ENCODE results near the gene FN1.
"Not testable (repeated sequence)": the region's sequence is repeated elsewhere in the genome, so short reads cannot be mapped to it uniquely, and the experiment has no call there.

The FN1 gene

GRCh38 chr2:215411941-215412743 is 23.7 kb downstream of the FN1 start:
- no peak for TF ChIP-seq PAX5 (IDR thresholded peaks at IDR 0.05; ENCODE audit: insufficient read depth, low read length, severe bottlenecking)
- TF ChIP-seq SPI1 (IDR thresholded peaks at IDR 0.05; ENCODE audit: low read depth, low read length), result no peak
- TF ChIP-seq POU2F2 (IDR thresholded peaks at IDR 0.05; ENCODE audit: low read depth, low read length), result no peak
- no peak for TF ChIP-seq TAF1 (IDR thresholded peaks at IDR 0.05; ENCODE audit: low read depth, low read length)
- TF ChIP-seq POLR2AphosphoS5 (IDR thresholded peaks at IDR 0.05; ENCODE audit: low read depth, low read length), result no peak
- TF ChIP-seq POLR2A (IDR thresholded peaks at IDR 0.05; ENCODE audit: low read depth, low read length), result no peak
- no peak for FAIRE-seq
- no peak for DNase-seq (ENCODE audit: insufficient read length, low spot score)

GRCh38 chr2:215410932-215411285 is 25.0 kb downstream of the FN1 start:
- FAIRE-seq (no peak), DNase-seq (ENCODE audit: insufficient read length, low spot score) (no peak)

GRCh38 chr2:215410181-215410931 is 25.5 kb downstream of the FN1 start:
- DNase-seq (ENCODE audit: insufficient read length, low spot score); FAIRE-seq: not testable (repeated sequence)

More at GRCh38 chr2:215410932-215411285, 25.0 kb downstream of the FN1 start:
- TF ChIP-seq PAX5 (IDR thresholded peaks at IDR 0.05; ENCODE audit: insufficient read depth, low read length, severe bottlenecking) (no peak), POLR2AphosphoS5 (IDR thresholded peaks at IDR 0.05; ENCODE audit: low read depth, low read length) (no peak), SPI1 (IDR thresholded peaks at IDR 0.05; ENCODE audit: low read depth, low read length) (no peak), TAF1 (IDR thresholded peaks at IDR 0.05; ENCODE audit: low read depth, low read length) (no peak), POU2F2 (IDR thresholded peaks at IDR 0.05; ENCODE audit: low read depth, low read length) (no peak), POLR2A (IDR thresholded peaks at IDR 0.05; ENCODE audit: low read depth, low read length) (no peak)

DNA sequence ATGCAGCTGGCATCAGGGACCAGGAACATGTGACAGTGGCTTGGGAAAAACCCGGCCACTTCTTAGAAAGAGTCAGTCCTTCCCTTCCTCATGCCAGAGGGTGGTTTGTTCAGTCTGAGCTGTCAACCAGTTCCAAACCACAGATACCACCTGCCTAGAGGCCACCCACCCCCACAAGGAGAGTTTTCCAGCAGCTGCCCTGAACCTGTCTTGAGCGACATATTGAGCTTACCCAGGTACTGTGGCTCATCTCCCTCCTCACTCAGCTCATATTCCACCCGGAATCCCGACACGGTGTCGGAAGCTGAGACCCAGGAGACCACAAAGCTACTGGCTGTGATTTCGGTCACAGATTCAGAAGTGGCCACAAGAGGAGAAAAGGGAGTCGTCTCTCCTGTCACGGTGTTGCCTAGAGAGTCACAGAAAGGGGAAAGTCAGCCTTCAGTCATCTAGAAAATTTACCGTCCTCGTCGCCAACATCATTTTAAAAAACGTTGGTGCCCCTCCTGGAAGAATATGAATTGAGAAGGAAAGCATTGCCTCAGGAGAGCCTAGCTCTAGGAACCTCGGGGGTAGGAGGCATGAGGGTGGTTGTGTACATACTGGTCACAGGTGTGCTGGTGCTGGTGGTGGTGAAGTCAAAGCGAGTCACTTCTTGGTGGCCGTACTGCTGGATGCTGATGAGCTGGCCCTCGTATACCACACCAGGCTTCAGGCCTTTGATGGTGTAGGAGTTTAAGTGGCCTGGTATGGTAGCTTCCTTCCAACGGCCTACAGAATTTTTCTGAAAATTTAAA is 26.3 kb downstream of the FN1 start:
- FAIRE-seq, result no peak
- no peak for DNase-seq (ENCODE audit: insufficient read length, low spot score)
- TF ChIP-seq PAX5 (IDR thresholded peaks at IDR 0.05; ENCODE audit: insufficient read depth, low read length, severe bottlenecking), result no peak
- no peak for TF ChIP-seq POLR2A (IDR thresholded peaks at IDR 0.05; ENCODE audit: low read depth, low read length)
- TF ChIP-seq SPI1 (IDR thresholded peaks at IDR 0.05; ENCODE audit: low read depth, low read length), result no peak
- no peak for TF ChIP-seq TAF1 (IDR thresholded peaks at IDR 0.05; ENCODE audit: low read depth, low read length)
- no peak for TF ChIP-seq POU2F2 (IDR thresholded peaks at IDR 0.05; ENCODE audit: low read depth, low read length)
- TF ChIP-seq POLR2AphosphoS5 (IDR thresholded peaks at IDR 0.05; ENCODE audit: low read depth, low read length), result no peak

- not testable (repeated sequence) for DNase-seq (ENCODE audit: insufficient read length, low spot score); FAIRE-seq
These were observed 27.4 kb downstream of the FN1 start for GRCh38 chr2:215408441-215408840.

DNA sequence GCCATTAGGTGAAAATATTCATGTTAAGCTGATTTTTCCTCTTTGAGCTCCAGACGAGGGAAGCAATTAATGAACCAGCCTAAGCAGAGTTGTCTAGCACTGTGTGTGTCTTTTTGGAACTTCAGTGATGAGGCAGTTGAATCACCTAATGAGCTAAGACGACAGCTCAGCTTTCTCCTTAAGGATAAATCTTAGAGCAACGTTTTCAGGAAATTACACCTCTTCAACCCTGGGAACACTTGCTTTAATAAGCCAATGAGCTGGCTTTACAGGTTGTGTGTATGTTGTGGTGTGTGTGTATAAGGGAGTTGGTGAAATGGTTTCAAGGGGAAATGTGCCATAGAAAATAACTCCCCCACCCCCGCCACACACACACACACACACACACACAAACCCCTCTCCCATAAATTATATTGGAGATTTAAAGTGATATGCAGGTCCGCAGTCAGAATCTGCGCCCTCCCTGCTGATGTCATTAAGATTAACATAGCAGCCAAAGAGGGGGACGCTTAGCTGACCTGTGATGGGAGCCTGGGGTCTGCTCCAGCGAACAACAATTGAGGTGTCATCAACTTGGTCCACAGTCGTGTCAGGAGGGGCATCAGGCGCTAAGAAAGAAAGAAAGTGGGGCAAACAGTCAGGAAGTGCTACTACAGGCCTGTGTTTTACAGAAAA is 28.1 kb downstream of the FN1 start:
- DNase-seq (ENCODE audit: insufficient read length, low spot score) (no peak), FAIRE-seq (no peak)
- TF ChIP-seq POLR2AphosphoS5 (IDR thresholded peaks at IDR 0.05; ENCODE audit: low read depth, low read length) (no peak), PAX5 (IDR thresholded peaks at IDR 0.05; ENCODE audit: insufficient read depth, low read length, severe bottlenecking) (no peak), TAF1 (IDR thresholded peaks at IDR 0.05; ENCODE audit: low read depth, low read length) (no peak), POLR2A (IDR thresholded peaks at IDR 0.05; ENCODE audit: low read depth, low read length) (no peak), POU2F2 (IDR thresholded peaks at IDR 0.05; ENCODE audit: low read depth, low read length) (no peak), SPI1 (IDR thresholded peaks at IDR 0.05; ENCODE audit: low read depth, low read length) (no peak)

GRCh38 chr2:215407061-215407460 is 28.8 kb downstream of the FN1 start:
- no peak for FAIRE-seq
- no peak for TF ChIP-seq SPI1 (IDR thresholded peaks at IDR 0.05; ENCODE audit: low read depth, low read length)
- no peak for TF ChIP-seq POLR2A (IDR thresholded peaks at IDR 0.05; ENCODE audit: low read depth, low read length)
- no peak for TF ChIP-seq PAX5 (IDR thresholded peaks at IDR 0.05; ENCODE audit: insufficient read depth, low read length, severe bottlenecking)
- TF ChIP-seq TAF1 (IDR thresholded peaks at IDR 0.05; ENCODE audit: low read depth, low read length), result no peak
- no peak for TF ChIP-seq POU2F2 (IDR thresholded peaks at IDR 0.05; ENCODE audit: low read depth, low read length)
- TF ChIP-seq POLR2AphosphoS5 (IDR thresholded peaks at IDR 0.05; ENCODE audit: low read depth, low read length), result no peak

GRCh38 chr2:215405722-215406581 is 29.9 kb downstream of the FN1 start:
- TF ChIP-seq POU2F2 (IDR thresholded peaks at IDR 0.05; ENCODE audit: low read depth, low read length) (no peak), POLR2A (IDR thresholded peaks at IDR 0.05; ENCODE audit: low read depth, low read length) (no peak), POLR2AphosphoS5 (IDR thresholded peaks at IDR 0.05; ENCODE audit: low read depth, low read length) (no peak), PAX5 (IDR thresholded peaks at IDR 0.05; ENCODE audit: insufficient read depth, low read length, severe bottlenecking) (no peak), TAF1 (IDR thresholded peaks at IDR 0.05; ENCODE audit: low read depth, low read length) (no peak), SPI1 (IDR thresholded peaks at IDR 0.05; ENCODE audit: low read depth, low read length) (no peak)
- FAIRE-seq (no peak), DNase-seq (ENCODE audit: insufficient read length, low spot score) (no peak)

More at GRCh38 chr2:215407061-215407460, 28.8 kb downstream of the FN1 start:
- no peak for DNase-seq (ENCODE audit: insufficient read length, low spot score)

All from GM12891 (cell line).